HepG2 (cell line): ENCODE measurements around the gene CFI. TPM values are rescaled to one million over a fixed set of nuclear protein-coding genes. Genes with fewer than 3 reads are reported as not detected.
A peak's percentile ranks its signal among the peaks of the same experiment; 100 is the strongest.

Experiments used
- ARHGAP35 ChIP-seq: sonication (generic); formaldehyde crosslinking; IDR thresholded peaks from 2 replicates; pipeline ENCODE4 v1.9.0; 2022; ENCODE audit warnings: mild to moderate bottlenecking, inconsistent platforms, moderate library complexity, missing genetic modification reagents, borderline replicate concordance
- ATF3 ChIP-seq: sonication (generic); formaldehyde crosslinking; IDR thresholded peaks from 2 replicates; pipeline ENCODE4 v1.4.0; 2020; ENCODE audit warnings: missing genetic modification reagents
- DRAP1 ChIP-seq: IDR thresholded peaks from 2 replicates; pipeline ENCODE4 v1.6.1; 2016; ENCODE audit warnings: missing genetic modification reagents, missing compliant biosample characterization
- FOXK2 ChIP-seq: fragments of 450-650 bp; IDR thresholded peaks from 2 replicates; pipeline ENCODE4 v1.6.1; 2016
- GMEB2 ChIP-seq: IDR thresholded peaks from 2 replicates; pipeline ENCODE4 v1.6.1; 2016; ENCODE audit warnings: missing biosample characterization, missing genetic modification reagents, low read depth
- HNF1A ChIP-seq, 2 experiments: sonication (generic) in 1 of 2; formaldehyde crosslinking in 1 of 2; IDR thresholded peaks; 2 replicates each; pipeline versions ENCODE4 v1.4.0 to v1.6.1; 2016 to 2020; ENCODE audit warnings: borderline replicate concordance in 1 of 2, low read depth in 1 of 2, mild to moderate bottlenecking in 1 of 2, missing genetic modification reagents in 1 of 2
- JUN ChIP-seq: sonication (generic); formaldehyde crosslinking; IDR thresholded peaks from 2 replicates; pipeline ENCODE4 v1.4.0; 2020; ENCODE audit warnings: mild to moderate bottlenecking, missing genetic modification reagents
- KLF9 ChIP-seq: IDR thresholded peaks from 2 replicates; pipeline ENCODE4 v1.6.1; 2016; ENCODE audit warnings: low read depth
- MYNN ChIP-seq: sonication (generic); formaldehyde crosslinking; IDR thresholded peaks from 2 replicates; pipeline ENCODE4 v1.4.0; 2020; ENCODE audit warnings: mild to moderate bottlenecking, low read depth, missing genetic modification reagents
- NCOA2 ChIP-seq: sonication (generic); formaldehyde crosslinking; IDR thresholded peaks from 2 replicates; pipeline ENCODE4 v1.8.0; 2022; ENCODE audit warnings: inconsistent platforms
- SNAI1 ChIP-seq: sonication (generic); formaldehyde crosslinking; IDR thresholded peaks from 2 replicates; pipeline ENCODE4 v1.5.0; 2020; ENCODE audit warnings: mild to moderate bottlenecking, missing genetic modification reagents, borderline replicate concordance
- ZMAT3 ChIP-seq: sonication (generic); formaldehyde crosslinking; conservative IDR thresholded peaks from 2 replicates; pipeline ENCODE4 v1.7.0; 2021; ENCODE audit warnings: missing genetic modification reagents
- ZNF282 ChIP-seq: fragments of 450-650 bp; IDR thresholded peaks from 2 replicates; pipeline ENCODE4 v1.6.1; 2018; ENCODE audit not compliant: partially characterized antibody
- ZNF619 ChIP-seq: sonication (generic); formaldehyde crosslinking; IDR thresholded peaks from 2 replicates; pipeline ENCODE4 v1.4.0; 2020; ENCODE audit warnings: mild to moderate bottlenecking, missing genetic modification reagents
- ZNF770 ChIP-seq: sonication (generic); formaldehyde crosslinking; IDR thresholded peaks from 2 replicates; pipeline ENCODE4 v1.5.0; 2020; ENCODE audit warnings: mild to moderate bottlenecking, missing genetic modification reagents
- polyA plus RNA-seq, 8 experiments: library from polyadenylated mRNA; depleted of rRNA in 3 of 8; stranded (reverse) in 7 of 8; unstranded in 1 of 8; fragments of >200 nt; fragmentation: Illumina TruSeq in 4 of 8; extraction: Trizol in 4 of 8; gene quantifications; 2 replicates each; pipeline versions ENCODE4 v1.2.1 to v1.2.3, GENCODE V29; 2011 to 2016; ENCODE audit warnings: low read depth in 4 of 8, missing spikeins in 1 of 8, mixed read lengths in 1 of 8; ENCODE audit not compliant: insufficient read depth in 1 of 8
- total RNA-seq, 5 experiments: library from RNA; depleted of rRNA; stranded (reverse); fragments of >200 nt; fragmentation: Illumina TruSeq; extraction: Trizol; gene quantifications; 2 replicates each; pipeline ENCODE4 v1.2.3, GENCODE V29; 2016; ENCODE audit warnings: low read depth in 1 of 5
- TF ChIP-seq, protein P1 (sequence below): sonication (generic); formaldehyde crosslinking; conservative IDR thresholded peaks from 2 replicates; pipeline ENCODE4 v1.4.0; 2020; ENCODE audit warnings: missing genetic modification reagents

The CFI gene
- total and polyA plus RNA-seq, 2 of the 13 experiments (the other 11 are each of a cell fraction or from before 2014, with no cell fraction given), result 284 to 337 TPM

DNA sequence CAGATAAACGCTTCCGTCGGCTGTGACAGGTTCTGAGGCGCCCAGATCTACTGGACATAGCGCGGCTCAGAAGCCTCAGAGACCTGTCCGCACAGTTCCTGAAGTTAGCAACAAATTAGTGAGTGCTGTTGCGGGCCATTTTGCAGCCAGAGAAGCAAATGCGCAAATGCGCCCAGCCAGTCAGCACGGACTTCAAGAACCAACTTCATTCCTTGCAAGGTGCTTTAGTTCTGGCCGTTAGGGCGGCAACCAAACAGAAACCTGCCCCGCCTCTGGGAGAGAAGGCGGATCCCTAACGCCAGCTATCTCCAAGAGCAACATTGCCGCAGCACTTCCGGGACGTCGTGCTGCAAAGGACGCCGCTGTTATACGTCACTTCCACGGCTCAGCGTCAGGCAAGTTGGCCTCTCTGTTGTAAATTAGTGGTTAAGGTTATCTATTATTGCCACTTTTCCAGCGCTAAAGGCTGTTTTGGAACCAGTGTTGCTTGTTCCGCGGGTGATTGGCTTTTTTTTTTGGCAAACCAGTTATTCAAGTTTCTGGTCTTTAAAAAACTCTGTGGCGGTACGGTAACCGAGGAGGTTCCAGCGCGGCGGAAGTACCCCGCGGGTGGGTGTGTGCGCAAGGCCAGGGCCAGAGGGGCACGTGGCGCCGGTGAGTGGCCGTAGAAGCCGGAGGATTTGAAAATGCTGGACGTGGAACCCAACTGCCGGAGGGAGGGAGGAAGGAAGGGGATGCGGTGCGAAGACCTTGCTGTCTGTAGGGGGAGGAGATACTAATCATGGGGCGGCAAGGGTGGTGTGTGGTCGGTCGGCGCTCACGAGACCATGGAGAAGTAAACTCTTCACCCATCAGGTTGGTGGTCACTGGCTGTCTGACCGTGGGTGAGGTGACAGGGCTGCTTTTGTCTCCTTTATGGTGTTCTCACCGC is 13.6 kb upstream of the CFI start, which contains the start of gene GAR1 (continued):
- TF ChIP-seq SNAI1 (CRISPR knock-in tag) (peak; percentile 87; the same call in 1 of the 2 replicates), ZNF619 (CRISPR knock-in tag) (peak; percentile 22; the same call in 1 of the 2 replicates), ZMAT3 (CRISPR knock-in tag) (peak; percentile 70; the same call in 1 of the 2 replicates), JUN (peak; percentile 31; the same call in 1 of the 2 replicates), ARHGAP35 (CRISPR knock-in tag) (no peak), ZNF282 (no peak), KLF9 (CRISPR knock-in tag) (peak; percentile 98), GMEB2 (CRISPR knock-in tag) (peak; percentile 73; the same call in 1 of the 2 replicates), ATF3 (CRISPR knock-in tag) (no peak; the same call in 1 of the 2 replicates), HNF1A (IDR thresholded peaks at IDR 0.05; ENCODE audit: low read depth) (no peak), HNF1A (CRISPR knock-in tag; IDR thresholded peaks at IDR 0.05; ENCODE audit: borderline replicate concordance) (peak; percentile 52; the same call in 1 of the 2 replicates), FOXK2 (peak; percentile 45; the same call in 1 of the 2 replicates), MYNN (0 out of 2 replicates have a peak, but pooled peaks have one; percentile 27), ZNF770 (peak; percentile 45; the same call in 1 of the 2 replicates), DRAP1 (CRISPR knock-in tag) (peak; percentile 55; the same call in 1 of the 2 replicates), NCOA2 (peak; percentile 29; the same call in 1 of the 2 replicates)
- TF ChIP-seq, protein P1, sequence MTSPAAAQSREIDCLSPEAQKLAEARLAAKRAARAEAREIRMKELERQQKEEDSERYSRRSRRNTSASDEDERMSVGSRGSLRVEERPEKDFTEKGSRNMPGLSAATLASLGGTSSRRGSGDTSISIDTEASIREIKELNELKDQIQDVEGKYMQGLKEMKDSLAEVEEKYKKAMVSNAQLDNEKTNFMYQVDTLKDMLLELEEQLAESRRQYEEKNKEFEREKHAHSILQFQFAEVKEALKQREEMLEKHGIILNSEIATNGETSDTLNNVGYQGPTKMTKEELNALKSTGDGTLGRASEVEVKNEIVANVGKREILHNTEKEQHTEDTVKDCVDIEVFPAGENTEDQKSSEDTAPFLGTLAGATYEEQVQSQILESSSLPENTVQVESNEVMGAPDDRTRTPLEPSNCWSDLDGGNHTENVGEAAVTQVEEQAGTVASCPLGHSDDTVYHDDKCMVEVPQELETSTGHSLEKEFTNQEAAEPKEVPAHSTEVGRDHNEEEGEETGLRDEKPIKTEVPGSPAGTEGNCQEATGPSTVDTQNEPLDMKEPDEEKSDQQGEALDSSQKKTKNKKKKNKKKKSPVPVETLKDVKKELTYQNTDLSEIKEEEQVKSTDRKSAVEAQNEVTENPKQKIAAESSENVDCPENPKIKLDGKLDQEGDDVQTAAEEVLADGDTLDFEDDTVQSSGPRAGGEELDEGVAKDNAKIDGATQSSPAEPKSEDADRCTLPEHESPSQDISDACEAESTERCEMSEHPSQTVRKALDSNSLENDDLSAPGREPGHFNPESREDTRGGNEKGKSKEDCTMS, result no peak
